H1 (cell line): Measurements from ENCODE around the gene IFT74. TPM values are rescaled to one million over a fixed set of nuclear protein-coding genes. Genes with fewer than 3 reads are reported as not detected.

Experiments
- CBX8 ChIP-seq: fragments of 300-800, 300-1000 bp; sonication (generic); IDR thresholded peaks from 2 replicates; pipeline ENCODE4 v1.7.1; 2016; ENCODE audit warnings: low read depth, low read length, borderline replicate concordance
- EP300 ChIP-seq, 2 experiments: IDR thresholded peaks; 1 replicate in 1 of 2; 2 replicates in 1 of 2; pipeline ENCODE4 v1.6.1; 2011 to 2012; ENCODE audit warnings: low read depth in 2 of 2, low read length in 2 of 2, mild to moderate bottlenecking in 2 of 2, borderline replicate concordance in 1 of 2, inconsistent platforms in 1 of 2, moderate library complexity in 1 of 2
- EZH2 ChIP-seq: fragments of 200-600 bp; sonication (generic); IDR thresholded peaks from 2 replicates; pipeline ENCODE4 v1.7.1; 2012; ENCODE audit warnings: low read depth, mild to moderate bottlenecking, moderate library complexity, low read length, inconsistent platforms; ENCODE audit not compliant: severe bottlenecking
- JUN ChIP-seq: IDR thresholded peaks from 2 replicates; pipeline ENCODE4 v1.6.1; 2011; ENCODE audit warnings: low read depth, mild to moderate bottlenecking, improper control_type of control experiment, low read length
- RBBP5 ChIP-seq: IDR thresholded peaks from 2 replicates; pipeline ENCODE4 v1.7.1; 2012; ENCODE audit warnings: low read depth, mild to moderate bottlenecking, inconsistent platforms, low read length, moderate library complexity, borderline replicate concordance
- polyA plus RNA-seq, 7 experiments: library from polyadenylated mRNA; depleted of rRNA in 3 of 7; stranded (reverse) in 5 of 7; unstranded in 2 of 7; fragments of >200 nt in 5 of 7; fragments of 200-250 nt in 2 of 7; gene quantifications; 1 replicate in 5 of 7; 2 replicates in 1 of 7; 4 replicates in 1 of 7; pipeline versions ENCODE4 v1.2.1 to v1.2.3, GENCODE V29; 2011 to 2013; ENCODE audit warnings: missing spikeins in 2 of 7, mixed read lengths in 2 of 7
- total RNA-seq: library from RNA; stranded (reverse); fragmentation: NEBNext Ultra II Directional; extraction: Animal tissue kit (Norgen Biotek cat#: 25700); gene quantifications from 2 replicates; pipeline ENCODE4 v1.2.1, GENCODE V29; 2021
- TF ChIP-seq, protein P1 (sequence below): fragments of 300-600 bp; sonication (generic); IDR thresholded peaks from 2 replicates; pipeline ENCODE4 v1.7.1; 2012; ENCODE audit warnings: low read length, moderate library complexity, mild to moderate bottlenecking, inconsistent platforms; ENCODE audit not compliant: insufficient replicate concordance
- TF ChIP-seq, protein P2 (sequence below): IDR thresholded peaks from 2 replicates; pipeline ENCODE4 v1.6.1; 2012; ENCODE audit warnings: inconsistent platforms

Gene IFT74
- total and polyA plus RNA-seq, 2 of the 8 experiments (the other 6 are each of a cell fraction or from before 2014, with no cell fraction given), result 4.4 to 17.8 TPM

DNA sequence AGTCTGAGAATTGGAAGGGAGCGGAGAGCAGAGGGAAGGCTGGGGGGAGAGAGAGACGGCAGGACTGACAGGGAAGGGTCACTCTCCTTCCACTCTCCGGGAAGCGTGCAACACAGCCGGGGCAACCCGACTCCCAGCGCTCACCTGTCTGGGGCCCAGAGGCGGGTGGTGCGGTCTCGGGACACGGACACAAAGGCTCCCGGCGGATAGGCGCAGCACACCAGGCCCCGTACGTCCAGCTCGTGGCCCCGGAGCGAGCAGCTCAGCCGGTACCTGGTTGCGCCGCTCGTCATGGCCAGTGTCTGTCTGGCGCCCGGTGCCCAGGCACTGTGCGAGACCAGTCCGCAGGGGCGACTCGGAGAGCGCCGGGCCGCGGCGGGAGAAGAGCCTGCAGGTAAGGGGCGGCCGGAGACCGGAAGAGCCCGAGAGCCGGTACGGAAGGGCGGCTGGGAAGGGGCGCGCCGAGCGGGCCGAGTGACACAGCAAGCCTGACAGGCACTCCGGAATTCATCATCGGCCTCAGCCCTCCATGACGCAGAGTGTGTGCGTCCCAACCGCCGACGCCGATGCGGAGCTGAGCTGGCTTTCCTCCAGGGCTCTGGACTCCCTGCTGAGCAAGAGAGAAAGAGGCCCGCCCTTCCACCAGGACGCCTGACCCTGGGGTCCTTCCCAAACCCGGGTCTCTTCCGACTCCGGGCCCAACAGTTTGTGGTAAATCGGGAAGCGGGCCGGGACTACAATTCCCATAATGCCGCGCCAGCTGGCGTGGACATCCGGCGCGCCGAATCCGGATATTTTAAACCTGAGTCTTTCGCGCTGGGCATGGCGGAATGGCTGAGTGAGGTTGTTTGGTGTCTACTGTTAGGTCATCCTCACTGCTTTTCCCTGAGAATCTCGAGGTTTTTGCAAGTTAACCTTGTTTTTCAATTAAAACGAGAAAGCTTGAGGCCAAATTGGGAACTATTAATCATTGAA lies 9.2 kb upstream of the IFT74 start, which contains the start of gene PLAA (continued):
- TF ChIP-seq, protein P1, sequence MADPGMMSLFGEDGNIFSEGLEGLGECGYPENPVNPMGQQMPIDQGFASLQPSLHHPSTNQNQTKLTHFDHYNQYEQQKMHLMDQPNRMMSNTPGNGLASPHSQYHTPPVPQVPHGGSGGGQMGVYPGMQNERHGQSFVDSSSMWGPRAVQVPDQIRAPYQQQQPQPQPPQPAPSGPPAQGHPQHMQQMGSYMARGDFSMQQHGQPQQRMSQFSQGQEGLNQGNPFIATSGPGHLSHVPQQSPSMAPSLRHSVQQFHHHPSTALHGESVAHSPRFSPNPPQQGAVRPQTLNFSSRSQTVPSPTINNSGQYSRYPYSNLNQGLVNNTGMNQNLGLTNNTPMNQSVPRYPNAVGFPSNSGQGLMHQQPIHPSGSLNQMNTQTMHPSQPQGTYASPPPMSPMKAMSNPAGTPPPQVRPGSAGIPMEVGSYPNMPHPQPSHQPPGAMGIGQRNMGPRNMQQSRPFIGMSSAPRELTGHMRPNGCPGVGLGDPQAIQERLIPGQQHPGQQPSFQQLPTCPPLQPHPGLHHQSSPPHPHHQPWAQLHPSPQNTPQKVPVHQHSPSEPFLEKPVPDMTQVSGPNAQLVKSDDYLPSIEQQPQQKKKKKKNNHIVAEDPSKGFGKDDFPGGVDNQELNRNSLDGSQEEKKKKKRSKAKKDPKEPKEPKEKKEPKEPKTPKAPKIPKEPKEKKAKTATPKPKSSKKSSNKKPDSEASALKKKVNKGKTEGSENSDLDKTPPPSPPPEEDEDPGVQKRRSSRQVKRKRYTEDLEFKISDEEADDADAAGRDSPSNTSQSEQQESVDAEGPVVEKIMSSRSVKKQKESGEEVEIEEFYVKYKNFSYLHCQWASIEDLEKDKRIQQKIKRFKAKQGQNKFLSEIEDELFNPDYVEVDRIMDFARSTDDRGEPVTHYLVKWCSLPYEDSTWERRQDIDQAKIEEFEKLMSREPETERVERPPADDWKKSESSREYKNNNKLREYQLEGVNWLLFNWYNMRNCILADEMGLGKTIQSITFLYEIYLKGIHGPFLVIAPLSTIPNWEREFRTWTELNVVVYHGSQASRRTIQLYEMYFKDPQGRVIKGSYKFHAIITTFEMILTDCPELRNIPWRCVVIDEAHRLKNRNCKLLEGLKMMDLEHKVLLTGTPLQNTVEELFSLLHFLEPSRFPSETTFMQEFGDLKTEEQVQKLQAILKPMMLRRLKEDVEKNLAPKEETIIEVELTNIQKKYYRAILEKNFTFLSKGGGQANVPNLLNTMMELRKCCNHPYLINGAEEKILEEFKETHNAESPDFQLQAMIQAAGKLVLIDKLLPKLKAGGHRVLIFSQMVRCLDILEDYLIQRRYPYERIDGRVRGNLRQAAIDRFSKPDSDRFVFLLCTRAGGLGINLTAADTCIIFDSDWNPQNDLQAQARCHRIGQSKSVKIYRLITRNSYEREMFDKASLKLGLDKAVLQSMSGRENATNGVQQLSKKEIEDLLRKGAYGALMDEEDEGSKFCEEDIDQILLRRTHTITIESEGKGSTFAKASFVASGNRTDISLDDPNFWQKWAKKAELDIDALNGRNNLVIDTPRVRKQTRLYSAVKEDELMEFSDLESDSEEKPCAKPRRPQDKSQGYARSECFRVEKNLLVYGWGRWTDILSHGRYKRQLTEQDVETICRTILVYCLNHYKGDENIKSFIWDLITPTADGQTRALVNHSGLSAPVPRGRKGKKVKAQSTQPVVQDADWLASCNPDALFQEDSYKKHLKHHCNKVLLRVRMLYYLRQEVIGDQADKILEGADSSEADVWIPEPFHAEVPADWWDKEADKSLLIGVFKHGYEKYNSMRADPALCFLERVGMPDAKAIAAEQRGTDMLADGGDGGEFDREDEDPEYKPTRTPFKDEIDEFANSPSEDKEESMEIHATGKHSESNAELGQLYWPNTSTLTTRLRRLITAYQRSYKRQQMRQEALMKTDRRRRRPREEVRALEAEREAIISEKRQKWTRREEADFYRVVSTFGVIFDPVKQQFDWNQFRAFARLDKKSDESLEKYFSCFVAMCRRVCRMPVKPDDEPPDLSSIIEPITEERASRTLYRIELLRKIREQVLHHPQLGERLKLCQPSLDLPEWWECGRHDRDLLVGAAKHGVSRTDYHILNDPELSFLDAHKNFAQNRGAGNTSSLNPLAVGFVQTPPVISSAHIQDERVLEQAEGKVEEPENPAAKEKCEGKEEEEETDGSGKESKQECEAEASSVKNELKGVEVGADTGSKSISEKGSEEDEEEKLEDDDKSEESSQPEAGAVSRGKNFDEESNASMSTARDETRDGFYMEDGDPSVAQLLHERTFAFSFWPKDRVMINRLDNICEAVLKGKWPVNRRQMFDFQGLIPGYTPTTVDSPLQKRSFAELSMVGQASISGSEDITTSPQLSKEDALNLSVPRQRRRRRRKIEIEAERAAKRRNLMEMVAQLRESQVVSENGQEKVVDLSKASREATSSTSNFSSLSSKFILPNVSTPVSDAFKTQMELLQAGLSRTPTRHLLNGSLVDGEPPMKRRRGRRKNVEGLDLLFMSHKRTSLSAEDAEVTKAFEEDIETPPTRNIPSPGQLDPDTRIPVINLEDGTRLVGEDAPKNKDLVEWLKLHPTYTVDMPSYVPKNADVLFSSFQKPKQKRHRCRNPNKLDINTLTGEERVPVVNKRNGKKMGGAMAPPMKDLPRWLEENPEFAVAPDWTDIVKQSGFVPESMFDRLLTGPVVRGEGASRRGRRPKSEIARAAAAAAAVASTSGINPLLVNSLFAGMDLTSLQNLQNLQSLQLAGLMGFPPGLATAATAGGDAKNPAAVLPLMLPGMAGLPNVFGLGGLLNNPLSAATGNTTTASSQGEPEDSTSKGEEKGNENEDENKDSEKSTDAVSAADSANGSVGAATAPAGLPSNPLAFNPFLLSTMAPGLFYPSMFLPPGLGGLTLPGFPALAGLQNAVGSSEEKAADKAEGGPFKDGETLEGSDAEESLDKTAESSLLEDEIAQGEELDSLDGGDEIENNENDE, result no peak
- TF ChIP-seq EZH2 (no peak), EP300 (IDR thresholded peaks at IDR 0.05; ENCODE audit: borderline replicate concordance in 1 of 2, low read depth in 2 of 2, low read length in 2 of 2) (peak in 1 of 2 experiments; percentile 56; a peak in 2 of 3 replicates), JUN (no peak), CBX8 (no peak), RBBP5 (peak; percentile 94)
- TF ChIP-seq, protein P2, sequence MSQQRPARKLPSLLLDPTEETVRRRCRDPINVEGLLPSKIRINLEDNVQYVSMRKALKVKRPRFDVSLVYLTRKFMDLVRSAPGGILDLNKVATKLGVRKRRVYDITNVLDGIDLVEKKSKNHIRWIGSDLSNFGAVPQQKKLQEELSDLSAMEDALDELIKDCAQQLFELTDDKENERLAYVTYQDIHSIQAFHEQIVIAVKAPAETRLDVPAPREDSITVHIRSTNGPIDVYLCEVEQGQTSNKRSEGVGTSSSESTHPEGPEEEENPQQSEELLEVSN, result no peak
